ENCODE results near the gene MEST.

- no peak for TF ChIP-seq CTCF (IDR thresholded peaks at IDR 0.05)
- TF ChIP-seq POLR2A (IDR thresholded peaks at IDR 0.05): no peak
These were observed 21.6 kb downstream of the MEST start for GRCh38 chr7:130513447-130513846.
